Dermis microvascular lymphatic vessel endothelial cell (primary cell): ENCODE results near the gene CEP350. TPM values are rescaled to one million over a fixed set of nuclear protein-coding genes. Genes with fewer than 3 reads are reported as not detected.
"Not testable (repeated sequence)": the region's sequence is repeated elsewhere in the genome, so short reads cannot be mapped to it uniquely, and the experiment has no call there.

Experiments used
- DNase-seq, 2 donors: peaks; one replicate each; pipeline versions ENCODE4 v3.0.0 to v3.0.0-alpha.2; 2010; ENCODE audit warnings: low read depth in 2 of 2
- total RNA-seq: library from RNA; depleted of rRNA; stranded (reverse); fragments of >200 nt; gene quantifications from 2 replicates; pipeline ENCODE4 v1.2.1, GENCODE V29; 2014

CEP350 gene
- total RNA-seq, 1 donor from 2014 or later = 41.5 TPM

- no peak for DNase-seq
Observed at GRCh38 chr1:179984101-179984500, 29.5 kb downstream of the CEP350 start.

- no peak for DNase-seq
Observed at GRCh38 chr1:179984942-179985341, 30.3 kb downstream of the CEP350 start.

GRCh38 chr1:179990847-179991246, 36.2 kb downstream of the CEP350 start:
- DNase-seq = no peak

- no peak for DNase-seq
Observed at GRCh38 chr1:179995576-179995975, 41.0 kb downstream of the CEP350 start.

GRCh38 chr1:179996099-179996498, 41.5 kb downstream of the CEP350 start:
- no peak for DNase-seq

- no peak for DNase-seq
Observed at GRCh38 chr1:180000575-180000974, 46.0 kb downstream of the CEP350 start.

- DNase-seq = no peak
Observed at GRCh38 chr1:180002437-180002836, 47.8 kb downstream of the CEP350 start.

- DNase-seq = no peak
Observed at GRCh38 chr1:180003026-180003695, 48.6 kb downstream of the CEP350 start.

- not testable (repeated sequence) for DNase-seq
Observed at GRCh38 chr1:180006762-180007161, 52.2 kb downstream of the CEP350 start.

GRCh38 chr1:180020017-180020416, 65.4 kb downstream of the CEP350 start:
- DNase-seq = no peak

GRCh38 chr1:180026556-180026955, 71.9 kb downstream of the CEP350 start:
- peak; percentile 76 to 89 for DNase-seq

- DNase-seq = peak in 1 of 2 donors; percentile 7
Observed at GRCh38 chr1:180027949-180028445, 73.4 kb downstream of the CEP350 start.

GRCh38 chr1:180028864-180029263, 74.3 kb downstream of the CEP350 start:
- DNase-seq = no peak

- no peak for DNase-seq
Observed at GRCh38 chr1:180029524-180030135, 75.0 kb downstream of the CEP350 start.

GRCh38 chr1:180031664-180032063, 77.1 kb downstream of the CEP350 start:
- DNase-seq = no peak

GRCh38 chr1:180033390-180033789, 78.8 kb downstream of the CEP350 start:
- DNase-seq = no peak

GRCh38 chr1:180040034-180040433, 85.4 kb downstream of the CEP350 start:
- DNase-seq = peak; percentile 66 to 86

- DNase-seq = peak in 1 of 2 donors; percentile 10
Observed at GRCh38 chr1:180041582-180041981, 87.0 kb downstream of the CEP350 start.

- peak in 1 of 2 donors; percentile 45 for DNase-seq
Observed at GRCh38 chr1:180042988-180043622, 88.5 kb downstream of the CEP350 start.

GRCh38 chr1:180043785-180044184, 89.2 kb downstream of the CEP350 start:
- no peak for DNase-seq

- DNase-seq = no peak
Observed at GRCh38 chr1:180046674-180047073, 92.1 kb downstream of the CEP350 start.
